HCT116 (cell line): ENCODE measurements around the gene ISOC2. TPM values are rescaled to one million over a fixed set of nuclear protein-coding genes. Genes with fewer than 3 reads are reported as not detected.

Source experiments
- ATAC-seq: fragments of 200-7000 bp; cut with Tn5 transposase; 2 replicates; pipeline ENCODE4 v1.9.1; 2020; ENCODE audit warnings: mild to moderate bottlenecking, moderate library complexity
- BruUV-seq: library from RNA; stranded (reverse); fragments of 400-500 nt; replicated peaks from 2 replicates; lab custom pipeline; 2021; lab: Mats Ljungman, UMichigan
- CTCF ChIA-PET: fragments of 300-600 bp; sonication (Branson Sonifier 250); formaldehyde crosslinking; loops from one replicate; lab custom pipeline; 2021; ENCODE audit warnings: antibody characterized with exemption; lab: Charles Lee
- POLR2A ChIA-PET: fragments of 300-600, 350-600 bp; sonication (Branson Sonifier 250); formaldehyde crosslinking; loops from one replicate; lab custom pipeline; 2021; ENCODE audit warnings: antibody characterized with exemption; lab: Charles Lee
- RAD21 ChIA-PET, 2 experiments: fragments of 300-600 bp; sonication (Branson Sonifier 250); formaldehyde crosslinking; loops; one replicate each; lab custom pipeline; 2023; ENCODE audit warnings: low total read pairs in 2 of 2; ENCODE audit not compliant: uncharacterized antibody in 2 of 2, unreplicated experiment in 2 of 2, low non-redundant PET in 1 of 2; lab: Charles Lee
- DNase-seq: peaks from one replicate; pipeline ENCODE4 v3.0.0-alpha.2; 2010; ENCODE audit warnings: low read depth, low spot score
- H2AFZ ChIP-seq: fragments of 200-600 bp; shearing (Covaris generic), sonication (generic); 2 replicates; pipeline ENCODE4 v1.6.1; 2017; ENCODE audit warnings: low read depth, mixed run types, mixed read lengths, antibody characterized with exemption, low read length; ENCODE audit not compliant: poor library complexity, severe bottlenecking
- H3K27ac ChIP-seq: 2 replicates; pipeline ENCODE4 v1.5.1; 2012; ENCODE audit warnings: low read depth, low read length
- H3K27me3 ChIP-seq: fragments of 200-600 bp; sonication (generic); 2 replicates; pipeline ENCODE4 v1.6.1; 2016; ENCODE audit warnings: mixed run types, low read length, mixed read lengths; ENCODE audit not compliant: insufficient read depth
- H3K36me3 ChIP-seq, 2 experiments: fragments of 200-500 bp in 1 of 2; fragments of 200-600 bp in 1 of 2; sonication (Bioruptor generic) in 1 of 2; sonication (generic) in 1 of 2; 2 replicates each; pipeline versions ENCODE4 v1.5.1 to v1.6.1; 2014 to 2016; ENCODE audit warnings: low read length in 2 of 2, inconsistent platforms in 1 of 2, mixed read lengths in 1 of 2, mixed run types in 1 of 2; ENCODE audit not compliant: insufficient read depth in 2 of 2, control insufficient read depth in 1 of 2
- H3K4me1 ChIP-seq, 2 experiments: fragments of 200-600 bp in 1 of 2; sonication (generic) in 1 of 2; 2 replicates each; pipeline versions ENCODE4 v1.5.1 to v1.6.1; 2012 to 2017; ENCODE audit warnings: low read length in 2 of 2, inconsistent platforms in 1 of 2, mild to moderate bottlenecking in 1 of 2, mixed read lengths in 1 of 2, mixed run types in 1 of 2, moderate library complexity in 1 of 2; ENCODE audit not compliant: insufficient read depth in 2 of 2, control insufficient read depth in 1 of 2
- H3K4me2 ChIP-seq: fragments of 200-600 bp; sonication (generic); 2 replicates; pipeline ENCODE4 v1.6.1; 2017; ENCODE audit warnings: mixed run types, low read length, mixed read lengths
- H3K4me3 ChIP-seq, 2 experiments: fragments of 200-600 bp in 1 of 2; sonication (generic) in 1 of 2; replicated peaks in 1 of 2; 2 replicates each; pipeline ENCODE4 v1.5.1; 2011 to 2016; ENCODE audit warnings: low read length in 2 of 2, control low read depth in 1 of 2, low read depth in 1 of 2, mild to moderate bottlenecking in 1 of 2, mixed read lengths in 1 of 2, mixed run types in 1 of 2
- H3K79me2 ChIP-seq: fragments of 200-600 bp; sonication (generic); 2 replicates; pipeline ENCODE4 v1.6.1; 2017; ENCODE audit warnings: mild to moderate bottlenecking, mixed run types, low read length, moderate library complexity, mixed read lengths; ENCODE audit not compliant: insufficient read depth
- H3K9ac ChIP-seq: fragments of 200-600 bp; sonication (generic); 2 replicates; pipeline ENCODE4 v1.6.1; 2016; ENCODE audit warnings: low read length, mixed read lengths
- H3K9me2 ChIP-seq: fragments of 200-600 bp; sonication (generic), shearing (Covaris generic); 2 replicates; pipeline ENCODE4 v1.6.1; 2017; ENCODE audit warnings: mixed run types, mild to moderate bottlenecking, moderate library complexity; ENCODE audit not compliant: insufficient read depth
- H3K9me3 ChIP-seq, 2 experiments: fragments of 200-500 bp in 1 of 2; fragments of 200-600 bp in 1 of 2; sonication (Bioruptor generic) in 1 of 2; sonication (generic) in 1 of 2; 2 replicates each; pipeline ENCODE4 v1.6.1; 2014 to 2017; ENCODE audit warnings: low read length in 2 of 2, mixed read lengths in 2 of 2, inconsistent platforms in 1 of 2, low read depth in 1 of 2, mild to moderate bottlenecking in 1 of 2, mixed run types in 1 of 2, moderate library complexity in 1 of 2; ENCODE audit not compliant: control insufficient read depth in 1 of 2, insufficient read depth in 1 of 2
- H4K20me1 ChIP-seq: fragments of 200-600 bp; sonication (generic), shearing (Covaris generic); 2 replicates; pipeline ENCODE4 v1.6.1; 2017; ENCODE audit warnings: mixed run types, mild to moderate bottlenecking, moderate library complexity; ENCODE audit not compliant: insufficient read depth
- CEBPB ChIP-seq: IDR thresholded peaks from 2 replicates; pipeline ENCODE4 v1.6.1; 2012; ENCODE audit warnings: low read depth
- EGR1 ChIP-seq: IDR thresholded peaks from 2 replicates; pipeline ENCODE4 v1.6.1; 2012; ENCODE audit warnings: low read depth
- ELF1 ChIP-seq: IDR thresholded peaks from 2 replicates; pipeline ENCODE4 v1.6.1; 2012; ENCODE audit warnings: low read depth, borderline replicate concordance
- FOSL1 ChIP-seq: IDR thresholded peaks from 2 replicates; pipeline ENCODE4 v1.6.1; 2012; ENCODE audit warnings: low read depth
- MAX ChIP-seq: IDR thresholded peaks from 2 replicates; pipeline ENCODE4 v1.6.1; 2012
- SP1 ChIP-seq: IDR thresholded peaks from 2 replicates; pipeline ENCODE4 v1.6.1; 2012; ENCODE audit warnings: low read depth
- ZBTB33 ChIP-seq: IDR thresholded peaks from 2 replicates; pipeline ENCODE4 v1.6.1; 2011; ENCODE audit warnings: mild to moderate bottlenecking, low read length, moderate library complexity; ENCODE audit not compliant: insufficient replicate concordance; ENCODE audit errors: extremely low read depth
- intact Hi-C: fragments of 100-400 bp; cut with micrococcal nuclease; formaldehyde crosslinking; loops from 2 replicates; pipeline ENCODE4 v1.10.0; 2022
- total RNA-seq: library from RNA; stranded (reverse); gene quantifications from one replicate; pipeline ENCODE4 v1.2.1, GENCODE V29; 2021; ENCODE audit not compliant: unreplicated experiment
- TF ChIP-seq, protein P1 (sequence below): IDR thresholded peaks from 2 replicates; pipeline ENCODE4 v1.6.1; 2012; ENCODE audit warnings: low read depth
- TF ChIP-seq, protein P2 (sequence below), 3 experiments: fragments of 200-600 bp in 1 of 3; sonication (generic) in 1 of 3; IDR thresholded peaks in 2 of 3; conservative IDR thresholded peaks in 1 of 3; 2 replicates each; pipeline ENCODE4 v1.5.1; 2012 to 2017; ENCODE audit warnings: low read depth in 2 of 3, low read length in 2 of 3, antibody characterized with exemption in 1 of 3, borderline replicate concordance in 1 of 3, control low read depth in 1 of 3, mild to moderate bottlenecking in 1 of 3, mixed read lengths in 1 of 3, mixed run types in 1 of 3, moderate library complexity in 1 of 3; ENCODE audit not compliant: insufficient read depth in 1 of 3
- TF ChIP-seq, protein P3 (sequence below): IDR thresholded peaks from 2 replicates; pipeline ENCODE4 v1.6.1; 2012

Gene ISOC2
- total RNA-seq, 1 experiment from 2014 or later, result 56.8 TPM

DNA sequence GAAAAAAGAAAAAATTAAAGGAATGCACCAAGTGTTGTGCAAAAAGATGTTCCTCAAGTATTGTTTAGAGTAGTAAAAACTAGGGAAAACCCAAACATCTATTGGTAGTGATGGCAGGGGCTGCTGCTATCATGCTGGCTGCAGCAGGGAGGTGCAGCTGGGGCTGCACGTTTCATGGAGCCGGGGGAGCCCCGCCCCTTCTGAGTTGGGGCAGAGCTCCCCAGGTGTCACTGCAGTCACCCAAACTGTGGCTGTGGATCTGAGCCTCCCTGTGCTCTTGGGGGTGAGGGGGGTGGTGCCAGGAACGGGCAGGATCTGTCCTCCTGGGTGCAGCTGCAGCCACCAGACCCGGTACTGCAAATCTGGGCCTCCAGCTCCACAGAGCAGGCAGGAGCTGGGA, 42.3 kb downstream of the ISOC2 start:
- TF ChIP-seq, protein P1, sequence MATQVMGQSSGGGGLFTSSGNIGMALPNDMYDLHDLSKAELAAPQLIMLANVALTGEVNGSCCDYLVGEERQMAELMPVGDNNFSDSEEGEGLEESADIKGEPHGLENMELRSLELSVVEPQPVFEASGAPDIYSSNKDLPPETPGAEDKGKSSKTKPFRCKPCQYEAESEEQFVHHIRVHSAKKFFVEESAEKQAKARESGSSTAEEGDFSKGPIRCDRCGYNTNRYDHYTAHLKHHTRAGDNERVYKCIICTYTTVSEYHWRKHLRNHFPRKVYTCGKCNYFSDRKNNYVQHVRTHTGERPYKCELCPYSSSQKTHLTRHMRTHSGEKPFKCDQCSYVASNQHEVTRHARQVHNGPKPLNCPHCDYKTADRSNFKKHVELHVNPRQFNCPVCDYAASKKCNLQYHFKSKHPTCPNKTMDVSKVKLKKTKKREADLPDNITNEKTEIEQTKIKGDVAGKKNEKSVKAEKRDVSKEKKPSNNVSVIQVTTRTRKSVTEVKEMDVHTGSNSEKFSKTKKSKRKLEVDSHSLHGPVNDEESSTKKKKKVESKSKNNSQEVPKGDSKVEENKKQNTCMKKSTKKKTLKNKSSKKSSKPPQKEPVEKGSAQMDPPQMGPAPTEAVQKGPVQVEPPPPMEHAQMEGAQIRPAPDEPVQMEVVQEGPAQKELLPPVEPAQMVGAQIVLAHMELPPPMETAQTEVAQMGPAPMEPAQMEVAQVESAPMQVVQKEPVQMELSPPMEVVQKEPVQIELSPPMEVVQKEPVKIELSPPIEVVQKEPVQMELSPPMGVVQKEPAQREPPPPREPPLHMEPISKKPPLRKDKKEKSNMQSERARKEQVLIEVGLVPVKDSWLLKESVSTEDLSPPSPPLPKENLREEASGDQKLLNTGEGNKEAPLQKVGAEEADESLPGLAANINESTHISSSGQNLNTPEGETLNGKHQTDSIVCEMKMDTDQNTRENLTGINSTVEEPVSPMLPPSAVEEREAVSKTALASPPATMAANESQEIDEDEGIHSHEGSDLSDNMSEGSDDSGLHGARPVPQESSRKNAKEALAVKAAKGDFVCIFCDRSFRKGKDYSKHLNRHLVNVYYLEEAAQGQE, result no peak
- CTCF ChIA-PET, result interaction anchor here (0.7 to 1.9 kb wide), 6 partner anchors 160 to 278 kb away, joined by 3 to 14 read pairs (median 6); partner anchors contain the start of gene PPP6R1
- Histone ChIP-seq H2AFZ (no peak overlapping the region), H3K4me1 (peaks cover 2 to 6% of the 10 kb centered on the region in 2 experiments; a peak in 1 of 4 replicates), H3K27ac (no peak overlapping the region; the same call in 1 of the 2 replicates), H3K4me2 (no peak overlapping the region), H3K9me2 (no peaks in the 10 kb centered on the region), H3K9ac (no peak overlapping the region), H3K36me3 (no peaks in the 10 kb centered on the region), H3K79me2 (no peaks in the 10 kb centered on the region), H3K27me3 (no peaks in the 10 kb centered on the region), H3K9me3 (no peaks in the 10 kb centered on the region), H4K20me1 (no peaks in the 10 kb centered on the region), H3K4me3 (no peak overlapping the region)
- BruUV-seq, result no TSS peak
- intact Hi-C loops, result no loop called here
- POLR2A ChIA-PET, result interaction anchor here (1.5 to 1.9 kb wide), 2 partner anchors 12 kb away, joined by 4 to 5 read pairs; partner anchors contain the start of gene UBE2S
- RAD21 ChIA-PET, result interaction anchor here in 1 of 2 experiments (0.7 kb wide), 1 partner anchor 224 kb away, joined by 4 read pairs; no protein-coding TSS in a partner anchor
- ATAC-seq (no peak), DNase-seq (no peak)

- Histone ChIP-seq H3K4me1 (peaks cover 2 to 6% of the 10 kb centered on the region in 2 experiments; a peak in 1 of 4 replicates), H3K79me2 (no peaks in the 10 kb centered on the region), H3K27me3 (no peaks in the 10 kb centered on the region), H2AFZ (peak overlapping the region; percentile 86), H3K4me2 (no peak overlapping the region), H3K9me3 (no peaks in the 10 kb centered on the region), H3K9ac (no peak overlapping the region), H3K36me3 (no peaks in the 10 kb centered on the region), H3K27ac (no peak overlapping the region), H4K20me1 (no peaks in the 10 kb centered on the region), H3K4me3 (no peak overlapping the region), H3K9me2 (no peaks in the 10 kb centered on the region)
- ATAC-seq (peak; percentile 99), DNase-seq (peak; percentile 74)
- no TSS peak for BruUV-seq
- POLR2A ChIA-PET, result interaction anchor here (1.5 kb wide), 1 partner anchor 11 kb away, joined by 5 read pairs; the partner anchor contains the start of gene UBE2S
- RAD21 ChIA-PET, result interaction anchor here (0.6 to 1.2 kb wide), 5 partner anchors 159 to 288 kb away, joined by 3 to 4 read pairs (median 3); partner anchors contain the start of gene PPP6R1 (in 1 of the 2)
- intact Hi-C loops, result loop anchor here (1.0 kb wide), 3 partner anchors 206 to 330 kb away; no protein-coding TSS in a partner anchor
- CTCF ChIA-PET, result interaction anchor here (0.5 to 1.9 kb wide), 16 partner anchors 86 to 739 kb away, joined by 3 to 14 read pairs (median 4); partner anchors contain the start of genes DNAAF3, PPP1R12C and PPP6R1
- TF ChIP-seq, protein P2, sequence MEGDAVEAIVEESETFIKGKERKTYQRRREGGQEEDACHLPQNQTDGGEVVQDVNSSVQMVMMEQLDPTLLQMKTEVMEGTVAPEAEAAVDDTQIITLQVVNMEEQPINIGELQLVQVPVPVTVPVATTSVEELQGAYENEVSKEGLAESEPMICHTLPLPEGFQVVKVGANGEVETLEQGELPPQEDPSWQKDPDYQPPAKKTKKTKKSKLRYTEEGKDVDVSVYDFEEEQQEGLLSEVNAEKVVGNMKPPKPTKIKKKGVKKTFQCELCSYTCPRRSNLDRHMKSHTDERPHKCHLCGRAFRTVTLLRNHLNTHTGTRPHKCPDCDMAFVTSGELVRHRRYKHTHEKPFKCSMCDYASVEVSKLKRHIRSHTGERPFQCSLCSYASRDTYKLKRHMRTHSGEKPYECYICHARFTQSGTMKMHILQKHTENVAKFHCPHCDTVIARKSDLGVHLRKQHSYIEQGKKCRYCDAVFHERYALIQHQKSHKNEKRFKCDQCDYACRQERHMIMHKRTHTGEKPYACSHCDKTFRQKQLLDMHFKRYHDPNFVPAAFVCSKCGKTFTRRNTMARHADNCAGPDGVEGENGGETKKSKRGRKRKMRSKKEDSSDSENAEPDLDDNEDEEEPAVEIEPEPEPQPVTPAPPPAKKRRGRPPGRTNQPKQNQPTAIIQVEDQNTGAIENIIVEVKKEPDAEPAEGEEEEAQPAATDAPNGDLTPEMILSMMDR (IDR thresholded peaks at IDR 0.05 in 2 of 3, conservative IDR thresholded peaks at IDR 0.05 in 1 of 3; ENCODE audit: borderline replicate concordance in 1 of 3, insufficient read depth in 1 of 3, low read depth in 2 of 3, low read length in 2 of 3), result peak; percentile 69 to 87 (median 80)
- no peak for TF ChIP-seq ELF1
- no peak for TF ChIP-seq FOSL1
- TF ChIP-seq EGR1, result no peak
- TF ChIP-seq, protein P3, sequence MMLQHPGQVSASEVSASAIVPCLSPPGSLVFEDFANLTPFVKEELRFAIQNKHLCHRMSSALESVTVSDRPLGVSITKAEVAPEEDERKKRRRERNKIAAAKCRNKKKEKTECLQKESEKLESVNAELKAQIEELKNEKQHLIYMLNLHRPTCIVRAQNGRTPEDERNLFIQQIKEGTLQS, result no peak
- TF ChIP-seq SP1, result no peak
- TF ChIP-seq CEBPB, result no peak
- TF ChIP-seq MAX, result peak; percentile 93
- TF ChIP-seq ZBTB33, result no peak
Observed at GRCh38 chr19:55418185-55418584, 43.3 kb downstream of the ISOC2 start.
